ENCODE data around the gene RNU1-4. TPM values are rescaled to one million over a fixed set of nuclear protein-coding genes. Genes with fewer than 3 reads are reported as not detected.
"Not testable (repeated sequence)": the region's sequence is repeated elsewhere in the genome, so short reads cannot be mapped to it uniquely, and the experiment has no call there.

The RNU1-4 gene
- total RNA-seq, 1 experiment from 2014 or later, result under 0.01 TPM

DNA sequence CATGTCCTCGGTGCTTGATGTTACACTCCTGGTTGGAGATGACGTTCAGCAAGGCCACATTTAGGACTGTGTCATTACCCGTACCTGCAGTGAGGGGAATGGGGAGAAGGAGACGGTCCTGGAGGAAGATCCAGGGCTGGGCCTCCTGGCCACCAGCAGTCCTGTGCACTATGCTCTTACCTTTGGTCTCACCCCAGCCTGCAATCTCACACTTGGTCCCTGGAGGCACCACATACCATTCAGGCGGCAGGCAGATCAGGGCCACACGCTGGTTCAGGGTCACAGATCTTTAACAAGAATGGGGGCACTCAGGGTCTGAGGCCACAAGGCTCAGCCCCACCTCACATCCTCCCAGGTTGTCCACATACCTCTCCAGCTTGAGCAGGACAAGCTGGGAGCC, 17.3 kb downstream of the RNU1-4 start:
- H3K4me1 ChIP-seq (ENCODE audit: low read length); H3K27ac ChIP-seq (ENCODE audit: low read length); DNase-seq: not testable (repeated sequence)

GRCh38 chr1:16758060-16758459, 17.7 kb downstream of the RNU1-4 start:
- H3K27me3 ChIP-seq (ENCODE audit: low read length); H4K20me1 ChIP-seq (ENCODE audit: insufficient read depth, low read depth, low read length); H3K4me3 ChIP-seq (ENCODE audit: low read length); H3K36me3 ChIP-seq (ENCODE audit: insufficient read depth, low read length); H3K4me2 ChIP-seq (ENCODE audit: low read depth, low read length, poor library complexity, severe bottlenecking); H3K9ac ChIP-seq (ENCODE audit: low read length); H3K9me3 ChIP-seq (ENCODE audit: low read length); H3K4me1 ChIP-seq (ENCODE audit: low read length); H3K9me2 ChIP-seq (replicated peaks; ENCODE audit: insufficient read depth, low read length); H3K79me2 ChIP-seq (ENCODE audit: low read length); DNase-seq; H3K27ac ChIP-seq (ENCODE audit: low read length); H2AFZ ChIP-seq (ENCODE audit: low read length): not testable (repeated sequence)

More for the DNA sequence above, 17.3 kb downstream of the RNU1-4 start:
- H3K4me2 ChIP-seq (ENCODE audit: low read depth, low read length, poor library complexity, severe bottlenecking); H3K79me2 ChIP-seq (ENCODE audit: low read length); H4K20me1 ChIP-seq (ENCODE audit: insufficient read depth, low read depth, low read length); H3K9me3 ChIP-seq (ENCODE audit: low read length); H2AFZ ChIP-seq (ENCODE audit: low read length); H3K4me3 ChIP-seq (ENCODE audit: low read length); H3K9ac ChIP-seq (ENCODE audit: low read length); H3K36me3 ChIP-seq (ENCODE audit: insufficient read depth, low read length); H3K27me3 ChIP-seq (ENCODE audit: low read length); H3K9me2 ChIP-seq (replicated peaks; ENCODE audit: insufficient read depth, low read length): not testable (repeated sequence)

GRCh38 chr1:16759041-16759493, 18.8 kb downstream of the RNU1-4 start:
- H2AFZ ChIP-seq (ENCODE audit: low read length); DNase-seq; H3K4me3 ChIP-seq (ENCODE audit: low read length); H3K4me1 ChIP-seq (ENCODE audit: low read length); H3K9me2 ChIP-seq (replicated peaks; ENCODE audit: insufficient read depth, low read length); H3K79me2 ChIP-seq (ENCODE audit: low read length); H4K20me1 ChIP-seq (ENCODE audit: insufficient read depth, low read depth, low read length); H3K9ac ChIP-seq (ENCODE audit: low read length); H3K27ac ChIP-seq (ENCODE audit: low read length); H3K36me3 ChIP-seq (ENCODE audit: insufficient read depth, low read length); H3K27me3 ChIP-seq (ENCODE audit: low read length); H3K9me3 ChIP-seq (ENCODE audit: low read length); H3K4me2 ChIP-seq (ENCODE audit: low read depth, low read length, poor library complexity, severe bottlenecking): not testable (repeated sequence)

- not testable (repeated sequence) for H2AFZ ChIP-seq (ENCODE audit: low read length); H3K4me2 ChIP-seq (ENCODE audit: low read depth, low read length, poor library complexity, severe bottlenecking); H3K4me3 ChIP-seq (ENCODE audit: low read length); H3K27me3 ChIP-seq (ENCODE audit: low read length); H3K79me2 ChIP-seq (ENCODE audit: low read length); H3K9me2 ChIP-seq (replicated peaks; ENCODE audit: insufficient read depth, low read length); H3K36me3 ChIP-seq (ENCODE audit: insufficient read depth, low read length); DNase-seq; H3K27ac ChIP-seq (ENCODE audit: low read length); H3K9ac ChIP-seq (ENCODE audit: low read length); H3K9me3 ChIP-seq (ENCODE audit: low read length); H4K20me1 ChIP-seq (ENCODE audit: insufficient read depth, low read depth, low read length); H3K4me1 ChIP-seq (ENCODE audit: low read length)
Measured at GRCh38 chr1:16759650-16760455, 19.5 kb downstream of the RNU1-4 start.

- H3K9me3 ChIP-seq (ENCODE audit: low read length); H2AFZ ChIP-seq (ENCODE audit: low read length); H4K20me1 ChIP-seq (ENCODE audit: insufficient read depth, low read depth, low read length); H3K9ac ChIP-seq (ENCODE audit: low read length); H3K27me3 ChIP-seq (ENCODE audit: low read length); H3K27ac ChIP-seq (ENCODE audit: low read length); H3K36me3 ChIP-seq (ENCODE audit: insufficient read depth, low read length); H3K4me1 ChIP-seq (ENCODE audit: low read length); H3K9me2 ChIP-seq (replicated peaks; ENCODE audit: insufficient read depth, low read length); H3K4me3 ChIP-seq (ENCODE audit: low read length); DNase-seq; H3K79me2 ChIP-seq (ENCODE audit: low read length); H3K4me2 ChIP-seq (ENCODE audit: low read depth, low read length, poor library complexity, severe bottlenecking): not testable (repeated sequence)
Measured at GRCh38 chr1:16760456-16760765, 20.1 kb downstream of the RNU1-4 start.

DNA sequence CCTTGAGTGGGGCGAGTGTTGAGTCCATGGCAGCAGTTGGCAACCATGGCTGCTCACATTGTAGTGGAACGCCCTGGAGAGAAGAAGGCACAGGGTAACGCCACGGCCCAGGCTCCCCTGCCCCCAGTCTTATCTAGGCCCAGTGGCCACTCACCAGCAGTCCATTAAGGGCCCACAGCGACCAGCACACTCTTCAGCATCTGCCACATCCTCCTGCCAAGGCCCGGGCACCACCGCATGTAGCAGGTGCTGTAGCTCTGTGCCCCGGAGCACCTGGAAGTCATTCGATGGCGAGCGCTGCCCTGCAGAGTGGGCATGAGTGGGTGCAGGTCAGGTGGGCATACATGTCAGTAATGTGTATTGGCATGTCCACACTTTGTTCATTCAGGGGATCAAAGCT, 20.5 kb downstream of the RNU1-4 start:
- H3K36me3 ChIP-seq (ENCODE audit: insufficient read depth, low read length); H3K27me3 ChIP-seq (ENCODE audit: low read length); H3K9me2 ChIP-seq (replicated peaks; ENCODE audit: insufficient read depth, low read length); H3K9me3 ChIP-seq (ENCODE audit: low read length); H3K4me2 ChIP-seq (ENCODE audit: low read depth, low read length, poor library complexity, severe bottlenecking); H3K4me3 ChIP-seq (ENCODE audit: low read length); H3K4me1 ChIP-seq (ENCODE audit: low read length); H3K9ac ChIP-seq (ENCODE audit: low read length); H3K79me2 ChIP-seq (ENCODE audit: low read length); H3K27ac ChIP-seq (ENCODE audit: low read length); H4K20me1 ChIP-seq (ENCODE audit: insufficient read depth, low read depth, low read length); H2AFZ ChIP-seq (ENCODE audit: low read length); DNase-seq: not testable (repeated sequence)

DNA sequence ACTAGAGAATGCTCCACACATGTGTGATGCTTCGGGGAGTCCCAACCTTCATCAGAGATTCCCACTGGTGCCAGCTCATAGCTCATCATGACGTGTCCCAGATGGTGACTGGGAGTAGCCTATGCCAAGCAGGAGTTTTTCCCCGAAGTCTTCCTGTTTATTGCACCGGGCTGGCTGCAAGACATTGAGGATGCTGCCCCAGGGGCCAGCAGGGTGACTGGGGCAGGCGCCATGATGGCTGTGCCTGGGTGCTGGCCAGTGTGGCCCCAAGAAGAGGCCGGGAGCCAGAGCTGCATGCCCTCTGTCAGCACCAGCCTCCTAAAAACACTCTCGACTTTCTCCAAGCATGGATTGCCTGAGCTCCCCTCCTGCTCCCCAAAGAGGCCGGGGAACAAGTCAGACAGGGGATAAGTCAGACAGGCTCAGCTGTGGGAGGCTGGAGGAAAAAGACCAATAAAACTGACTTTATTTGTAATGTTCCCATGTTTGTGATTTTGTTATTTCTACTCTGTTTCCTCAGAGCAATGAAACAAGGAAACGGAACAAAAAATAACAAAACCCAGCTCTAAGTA, 24.0 kb downstream of the RNU1-4 start:
- not testable (repeated sequence) for H3K9me3 ChIP-seq (ENCODE audit: low read length); H3K27me3 ChIP-seq (ENCODE audit: low read length)

GRCh38 chr1:16764820-16765655, 24.7 kb downstream of the RNU1-4 start:
- not testable (repeated sequence) for H3K79me2 ChIP-seq (ENCODE audit: low read length); H3K9ac ChIP-seq (ENCODE audit: low read length); H3K4me1 ChIP-seq (ENCODE audit: low read length); H3K27ac ChIP-seq (ENCODE audit: low read length); H3K9me3 ChIP-seq (ENCODE audit: low read length); H2AFZ ChIP-seq (ENCODE audit: low read length); H4K20me1 ChIP-seq (ENCODE audit: insufficient read depth, low read depth, low read length); H3K4me3 ChIP-seq (ENCODE audit: low read length); H3K4me2 ChIP-seq (ENCODE audit: low read depth, low read length, poor library complexity, severe bottlenecking); H3K9me2 ChIP-seq (replicated peaks; ENCODE audit: insufficient read depth, low read length); H3K27me3 ChIP-seq (ENCODE audit: low read length); H3K36me3 ChIP-seq (ENCODE audit: insufficient read depth, low read length)
- peak; percentile 40 for DNase-seq

More for the DNA sequence above, 24.0 kb downstream of the RNU1-4 start:
- not testable (repeated sequence) for H3K4me3 ChIP-seq (ENCODE audit: low read length); H3K4me1 ChIP-seq (ENCODE audit: low read length); H3K9me2 ChIP-seq (replicated peaks; ENCODE audit: insufficient read depth, low read length); H3K79me2 ChIP-seq (ENCODE audit: low read length); H3K36me3 ChIP-seq (ENCODE audit: insufficient read depth, low read length); H3K27ac ChIP-seq (ENCODE audit: low read length); H4K20me1 ChIP-seq (ENCODE audit: insufficient read depth, low read depth, low read length); H2AFZ ChIP-seq (ENCODE audit: low read length); H3K9ac ChIP-seq (ENCODE audit: low read length); H3K4me2 ChIP-seq (ENCODE audit: low read depth, low read length, poor library complexity, severe bottlenecking)
- DNase-seq, result peak; percentile 44

Measured in Karpas-422 (cell line).